DMS 273 (cell line): ENCODE results near the gene KCTD6.

Source experiments
- DNase-seq: peaks from one replicate; lab custom pipeline; 2025; ENCODE audit not compliant: unreplicated experiment; lab: John Stamatoyannopoulos, UW

Gene KCTD6

GRCh38 chr3:58551636-58552180 lies 59.8 kb downstream of the KCTD6 start:
- no peak for DNase-seq
